ENCODE measurements around the gene DTX1.

DTX1 gene

DNA sequence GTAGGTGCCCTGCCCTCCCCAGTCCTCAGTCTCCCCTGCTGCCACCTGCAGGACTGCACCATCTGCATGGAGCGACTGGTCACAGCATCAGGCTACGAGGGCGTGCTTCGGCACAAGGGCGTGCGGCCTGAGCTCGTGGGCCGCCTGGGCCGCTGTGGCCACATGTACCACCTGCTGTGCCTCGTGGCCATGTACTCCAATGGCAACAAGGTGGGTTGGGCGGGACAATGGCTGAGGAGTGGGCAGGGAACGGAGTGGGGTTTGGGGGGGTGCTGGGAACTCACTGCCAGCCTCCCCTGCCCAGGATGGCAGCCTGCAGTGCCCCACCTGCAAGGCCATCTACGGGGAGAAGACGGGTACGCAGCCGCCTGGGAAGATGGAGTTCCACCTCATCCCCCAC is 38.2 kb downstream of the DTX1 start:
- TF ChIP-seq, protein P1, sequence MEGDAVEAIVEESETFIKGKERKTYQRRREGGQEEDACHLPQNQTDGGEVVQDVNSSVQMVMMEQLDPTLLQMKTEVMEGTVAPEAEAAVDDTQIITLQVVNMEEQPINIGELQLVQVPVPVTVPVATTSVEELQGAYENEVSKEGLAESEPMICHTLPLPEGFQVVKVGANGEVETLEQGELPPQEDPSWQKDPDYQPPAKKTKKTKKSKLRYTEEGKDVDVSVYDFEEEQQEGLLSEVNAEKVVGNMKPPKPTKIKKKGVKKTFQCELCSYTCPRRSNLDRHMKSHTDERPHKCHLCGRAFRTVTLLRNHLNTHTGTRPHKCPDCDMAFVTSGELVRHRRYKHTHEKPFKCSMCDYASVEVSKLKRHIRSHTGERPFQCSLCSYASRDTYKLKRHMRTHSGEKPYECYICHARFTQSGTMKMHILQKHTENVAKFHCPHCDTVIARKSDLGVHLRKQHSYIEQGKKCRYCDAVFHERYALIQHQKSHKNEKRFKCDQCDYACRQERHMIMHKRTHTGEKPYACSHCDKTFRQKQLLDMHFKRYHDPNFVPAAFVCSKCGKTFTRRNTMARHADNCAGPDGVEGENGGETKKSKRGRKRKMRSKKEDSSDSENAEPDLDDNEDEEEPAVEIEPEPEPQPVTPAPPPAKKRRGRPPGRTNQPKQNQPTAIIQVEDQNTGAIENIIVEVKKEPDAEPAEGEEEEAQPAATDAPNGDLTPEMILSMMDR (IDR thresholded peaks at IDR 0.05), result no peak

DNA sequence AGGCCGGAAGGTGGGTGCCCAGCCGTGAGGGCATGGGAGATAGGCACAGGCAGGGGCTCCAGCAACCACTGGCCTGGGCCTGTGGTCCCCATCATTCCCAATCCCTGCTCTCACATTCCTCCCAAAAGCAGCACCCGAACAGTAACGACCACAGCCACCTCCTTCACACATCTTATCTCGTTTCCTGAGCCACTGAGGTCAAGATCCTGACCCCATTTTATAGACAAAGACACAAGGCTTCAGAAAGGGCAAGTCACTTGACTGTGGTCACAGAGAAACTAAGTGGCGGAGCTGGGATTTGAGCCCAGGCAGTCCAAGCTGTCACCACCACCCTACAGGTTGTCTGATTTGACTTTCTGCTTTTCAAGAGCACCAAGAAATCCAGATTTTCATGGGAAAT is 38.9 kb downstream of the DTX1 start:
- TF ChIP-seq, protein P1 (IDR thresholded peaks at IDR 0.05), result no peak

DNA sequence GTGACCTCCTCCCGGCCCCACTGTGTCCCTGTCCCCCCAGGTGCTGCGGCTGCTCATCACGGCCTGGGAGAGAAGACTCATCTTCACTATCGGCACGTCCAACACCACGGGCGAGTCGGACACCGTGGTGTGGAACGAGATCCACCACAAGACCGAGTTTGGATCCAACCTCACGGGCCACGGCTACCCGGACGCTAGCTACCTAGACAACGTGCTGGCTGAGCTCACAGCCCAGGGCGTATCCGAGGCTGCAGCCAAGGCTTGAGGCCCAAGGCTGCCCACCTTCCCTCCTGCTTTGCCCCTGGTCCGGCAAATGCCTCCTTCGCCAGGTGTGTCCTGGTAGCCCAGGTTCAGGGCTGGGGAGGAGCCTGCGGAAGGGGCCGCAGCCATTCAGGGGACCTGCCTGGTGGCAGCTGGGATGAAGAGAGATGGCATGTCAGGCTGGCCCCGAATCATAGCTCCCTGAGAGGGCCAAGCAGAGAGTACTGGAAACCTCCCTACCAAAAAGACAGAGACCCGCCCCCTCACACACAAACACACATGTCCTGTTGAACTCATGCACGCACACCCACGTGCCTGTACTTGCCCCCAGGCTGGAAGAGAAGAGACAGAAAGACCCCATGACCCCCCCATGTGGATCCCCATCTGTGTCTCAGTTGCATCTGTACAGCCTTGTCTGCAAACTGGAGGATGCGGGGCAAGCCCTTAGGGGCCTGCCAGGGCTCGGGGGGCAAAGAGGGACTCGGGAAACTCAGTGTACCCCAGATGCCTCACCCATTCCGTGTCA is 40.3 kb downstream of the DTX1 start:
- TF ChIP-seq, protein P1 (IDR thresholded peaks at IDR 0.05), result no peak

DNA sequence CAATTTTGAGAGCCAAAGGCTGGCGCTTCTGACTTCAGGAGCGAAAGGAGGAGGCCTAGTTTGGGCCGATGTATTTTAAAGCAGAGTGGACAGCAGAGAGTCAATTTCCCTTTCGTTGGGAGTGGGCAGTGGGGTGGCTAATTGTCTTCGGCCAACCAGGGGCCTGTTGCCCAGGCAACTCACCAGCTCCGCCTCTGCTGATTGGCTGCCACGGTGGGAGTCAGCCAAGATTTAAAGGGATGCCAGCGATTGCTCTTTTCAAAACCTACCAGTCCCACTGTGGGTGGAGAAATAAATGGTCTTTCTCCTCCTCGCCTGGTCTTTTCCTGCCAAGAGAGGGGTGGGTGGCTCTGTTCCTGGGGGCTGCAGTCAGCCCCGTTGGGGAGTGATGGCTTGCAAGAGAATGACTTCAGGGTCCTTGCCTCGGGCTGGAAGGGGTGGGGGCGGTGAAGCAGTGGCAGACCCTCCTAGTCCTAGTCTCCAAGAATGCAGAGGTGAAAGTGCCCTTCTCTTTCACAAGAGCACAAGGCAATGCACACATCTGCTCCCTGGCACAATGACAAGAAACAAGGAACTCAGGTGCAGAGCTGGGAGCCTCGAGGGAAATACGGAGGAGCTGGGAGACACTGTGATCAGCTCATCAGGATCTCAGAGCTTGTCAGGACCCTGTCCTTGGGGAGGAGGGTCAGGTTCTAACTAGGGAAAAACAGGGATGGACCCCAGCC is 41.3 kb downstream of the DTX1 start:
- TF ChIP-seq, protein P1 (IDR thresholded peaks at IDR 0.05), result no peak

DNA sequence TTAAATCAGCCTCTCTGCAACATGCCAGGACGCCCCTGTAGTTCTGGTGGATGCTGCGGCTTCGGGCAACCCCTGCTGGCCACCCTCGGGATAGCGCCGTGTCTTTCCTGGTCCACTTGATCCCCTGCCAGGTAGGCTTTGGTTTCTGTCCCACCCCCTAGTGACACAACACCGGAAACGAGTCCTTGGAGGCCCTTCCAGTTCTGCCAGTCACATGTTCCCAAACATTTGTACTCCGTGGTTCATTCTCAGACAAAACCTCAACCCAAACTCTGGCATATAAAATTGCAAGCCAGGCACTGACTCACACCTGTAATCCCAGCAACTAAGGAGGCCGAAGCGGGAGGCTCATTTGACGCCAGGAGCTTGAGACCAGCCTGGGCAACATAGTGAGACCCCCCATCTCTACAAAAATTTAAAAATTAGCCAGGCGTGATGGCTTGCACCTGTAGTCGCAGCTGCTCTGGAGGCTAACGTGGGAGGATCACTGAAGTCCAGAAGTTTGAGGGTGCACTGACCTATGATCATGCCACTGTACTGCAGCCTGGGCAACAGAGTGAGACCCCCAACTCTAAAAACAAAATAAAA is 42.0 kb downstream of the DTX1 start:
- TF ChIP-seq, protein P1 (IDR thresholded peaks at IDR 0.05), result peak; percentile 92

DNA sequence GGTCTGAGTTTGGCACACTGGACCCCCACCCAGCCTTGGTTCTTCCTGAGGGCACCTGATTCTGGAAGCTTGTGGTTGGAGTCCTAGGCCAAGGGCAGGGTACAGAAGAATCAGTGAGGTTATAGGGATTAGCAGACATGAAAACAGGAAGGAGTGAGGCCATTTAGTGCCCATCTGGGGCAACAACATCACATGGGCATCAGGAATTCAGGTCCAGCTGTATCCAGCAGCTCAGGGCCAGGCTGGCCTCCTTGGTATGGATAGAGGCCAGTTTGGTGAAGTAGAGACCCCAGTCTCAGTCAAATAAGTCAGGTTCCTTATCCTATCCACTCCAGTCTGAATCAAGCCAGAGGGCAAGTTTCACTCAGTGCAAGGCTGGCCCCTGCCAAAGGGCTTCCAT is 42.8 kb downstream of the DTX1 start:
- TF ChIP-seq, protein P1 (IDR thresholded peaks at IDR 0.05), result no peak

DNA sequence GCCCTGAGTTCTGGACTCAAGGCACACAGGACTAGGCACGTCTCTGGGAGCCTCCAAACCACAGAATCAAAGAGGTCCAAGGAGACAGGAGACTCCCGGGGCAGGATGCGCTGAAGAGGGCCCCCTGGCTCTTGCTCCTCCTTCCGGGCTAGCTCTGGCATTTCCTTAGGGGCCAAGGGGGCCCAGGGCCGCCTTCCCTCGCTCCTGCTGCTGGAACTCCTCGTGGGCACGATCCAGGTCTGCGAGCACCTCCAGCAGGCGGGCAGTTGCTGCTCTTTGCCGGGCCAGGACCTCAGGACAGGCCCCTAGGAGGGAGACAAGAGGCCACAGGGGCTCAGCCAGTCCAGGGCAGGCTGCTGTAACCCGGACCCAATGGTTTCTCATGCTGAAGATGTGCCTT is 43.2 kb downstream of the DTX1 start:
- TF ChIP-seq, protein P1 (IDR thresholded peaks at IDR 0.05), result no peak

Data from LNCAP (cell line).